Natural killer cell treated with Interleukin-12 subunit alpha and Interleukin-12 subunit beta and Interleukin-15 and Interleukin-18, amount 100 ng/mL, for 72 hours (primary cell): ENCODE data around the gene SRGN. TPM values are rescaled to one million over a fixed set of nuclear protein-coding genes. Genes with fewer than 3 reads are reported as not detected.
"Not testable (repeated sequence)": the region's sequence is repeated elsewhere in the genome, so short reads cannot be mapped to it uniquely, and the experiment has no call there.

ENCODE experiments used
- ATAC-seq, 2 donors: fragments of 150-1000 bp; cut with Tn5 transposase in 1 of 2; sonication (Bioruptor Pico), chemical (Tn5 transposase) in 1 of 2; 2 replicates each; pipeline ENCODE4 v1.10.0; 2021
- DNase-seq: peaks from one replicate; pipeline ENCODE4 v3.0.0; 2022; ENCODE audit warnings: low spot score
- H3K27ac Mint-ChIP-seq, 2 donors: 1 replicate in 1 of 2; 2 replicates in 1 of 2; pipeline ENCODE4 v1.8.0; 2022; ENCODE audit warnings: mixed read lengths in 2 of 2, mild to moderate bottlenecking in 1 of 2, moderate library complexity in 1 of 2
- H3K27me3 Mint-ChIP-seq, 2 donors: 1 replicate in 1 of 2; 2 replicates in 1 of 2; pipeline ENCODE4 v1.8.0; 2022; ENCODE audit warnings: mixed read lengths in 2 of 2
- H3K36me3 Mint-ChIP-seq: one replicate; pipeline ENCODE4 v1.8.0; 2022; ENCODE audit warnings: mixed read lengths
- H3K4me1 Mint-ChIP-seq, 2 donors: 1 replicate in 1 of 2; 2 replicates in 1 of 2; pipeline ENCODE4 v1.8.0; 2022; ENCODE audit warnings: low read depth in 2 of 2, mixed read lengths in 2 of 2, mild to moderate bottlenecking in 1 of 2
- H3K4me3 Mint-ChIP-seq: one replicate; pipeline ENCODE4 v1.8.0; 2022; ENCODE audit warnings: mixed read lengths
- H3K9me3 Mint-ChIP-seq: 2 replicates; pipeline ENCODE4 v1.8.0; 2022; ENCODE audit warnings: mixed read lengths
- total RNA-seq, 2 donors: library from RNA; stranded (reverse); gene quantifications; one replicate each; pipeline ENCODE4 v1.2.3, GENCODE V29; 2022

Gene SRGN
- 100 to 1,000 TPM; 268 to 486 TPM for total RNA-seq

GRCh38 chr10:69087590-69088470, at the start of gene SRGN:
TSS of gene SRGN (plus strand) at chr10:69088103. CDS start at chr10:69088158, 55 bp downstream.
- peaks cover 49 to 54% of the 10 kb centered on the region in 2 donors for H3K4me1 Mint-ChIP-seq
- H3K4me3 Mint-ChIP-seq, result peak within 1 kb of the TSS; percentile 89
- no peaks in the 10 kb centered on the region for H3K27me3 Mint-ChIP-seq
- no peaks in the 10 kb centered on the region for H3K9me3 Mint-ChIP-seq
- DNase-seq, result peak; percentile 84
- peaks cover 18% of the 10 kb centered on the region for H3K36me3 Mint-ChIP-seq
- ATAC-seq, result peak; percentile 70 to 79
- peak within 1 kb of the TSS; percentile 96 to 97 for H3K27ac Mint-ChIP-seq

- Mint-ChIP-seq H3K27ac (peak overlapping the region in 1 of 2 donors; percentile 41), H3K4me1 (peaks cover 22 to 24% of the 10 kb centered on the region in 2 donors)
- not testable (repeated sequence) for H3K9me3 Mint-ChIP-seq, H3K36me3 Mint-ChIP-seq, DNase-seq, H3K27me3 Mint-ChIP-seq, ATAC-seq, H3K4me3 Mint-ChIP-seq
Measured at GRCh38 chr10:69040904-69041303, 47.0 kb upstream of the SRGN start.

DNA sequence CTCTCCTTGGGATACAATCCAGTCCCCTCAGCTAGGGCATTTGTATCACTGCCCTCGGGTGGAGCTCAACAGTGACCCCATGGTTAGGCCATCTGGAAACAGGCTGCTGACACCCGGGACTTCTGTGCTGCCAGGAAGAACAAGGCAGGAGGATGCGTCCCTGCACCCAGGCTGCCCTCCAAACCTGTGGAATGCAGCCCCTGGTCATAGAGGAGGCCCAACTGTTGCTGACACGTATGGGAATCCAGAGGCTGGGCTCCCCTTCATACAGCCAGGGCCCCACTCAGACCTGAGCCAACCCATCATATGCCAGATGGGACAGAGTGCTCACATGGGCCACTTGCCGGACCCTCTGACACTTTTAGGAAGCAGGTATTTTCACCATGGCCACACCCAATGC, 45.5 kb upstream of the SRGN start:
- Mint-ChIP-seq H3K4me3 (no peak overlapping the region), H3K4me1 (peaks cover 32 to 36% of the 10 kb centered on the region in 2 donors), H3K27me3 (no peaks in the 10 kb centered on the region), H3K27ac (no peak overlapping the region), H3K9me3 (no peaks in the 10 kb centered on the region), H3K36me3 (no peaks in the 10 kb centered on the region)
- DNase-seq (no peak), ATAC-seq (no peak)

- Mint-ChIP-seq H3K36me3 (no peaks in the 10 kb centered on the region), H3K4me1 (peaks cover 36 to 40% of the 10 kb centered on the region in 2 donors), H3K27ac (peak overlapping the region in 1 of 2 donors; percentile 93), H3K27me3 (no peaks in the 10 kb centered on the region), H3K9me3 (no peaks in the 10 kb centered on the region), H3K4me3 (no peak overlapping the region)
- no peak for ATAC-seq
- DNase-seq, result no peak
Measured at GRCh38 chr10:69042838-69043237, 45.1 kb upstream of the SRGN start.

GRCh38 chr10:69043931-69044531, 43.9 kb upstream of the SRGN start:
- peak overlapping the region; percentile 93 to 99 for H3K27ac Mint-ChIP-seq
- H3K4me3 Mint-ChIP-seq, result peak overlapping the region; percentile 85
- H3K4me1 Mint-ChIP-seq, result peaks cover 47% of the 10 kb centered on the region in 2 donors
- DNase-seq (no peak), ATAC-seq (peak; percentile 55 to 60)
- no peaks in the 10 kb centered on the region for H3K27me3 Mint-ChIP-seq
- H3K9me3 Mint-ChIP-seq, result no peaks in the 10 kb centered on the region
- H3K36me3 Mint-ChIP-seq, result no peaks in the 10 kb centered on the region

DNA sequence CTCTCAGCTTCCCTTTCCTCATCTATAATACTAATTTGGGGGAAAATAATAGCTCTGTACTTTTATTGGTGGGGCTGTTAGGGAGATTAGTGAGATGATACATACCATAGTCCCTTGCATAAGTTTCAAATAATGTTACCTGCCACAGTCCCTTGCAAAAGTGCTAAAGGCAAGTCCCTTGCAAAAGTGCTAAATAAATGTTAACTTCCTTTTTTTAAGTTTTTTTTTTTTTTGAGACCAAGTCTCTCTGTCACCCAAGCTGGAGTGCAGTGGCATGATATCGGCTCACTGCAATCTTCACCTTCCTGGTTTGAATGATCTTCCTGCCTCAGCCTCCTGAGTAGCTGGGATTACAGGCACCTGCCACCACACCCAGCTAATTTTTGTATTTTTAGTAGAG, 43.4 kb upstream of the SRGN start:
- H3K4me1 Mint-ChIP-seq, result peaks cover 50 to 51% of the 10 kb centered on the region in 2 donors
- peak overlapping the region; percentile 85 for H3K4me3 Mint-ChIP-seq
- ATAC-seq (peak in 1 of 2 donors; percentile 46), DNase-seq (no peak)
- no peaks in the 10 kb centered on the region for H3K9me3 Mint-ChIP-seq
- no peaks in the 10 kb centered on the region for H3K36me3 Mint-ChIP-seq
- peak overlapping the region; percentile 93 to 99 for H3K27ac Mint-ChIP-seq
- no peaks in the 10 kb centered on the region for H3K27me3 Mint-ChIP-seq

DNA sequence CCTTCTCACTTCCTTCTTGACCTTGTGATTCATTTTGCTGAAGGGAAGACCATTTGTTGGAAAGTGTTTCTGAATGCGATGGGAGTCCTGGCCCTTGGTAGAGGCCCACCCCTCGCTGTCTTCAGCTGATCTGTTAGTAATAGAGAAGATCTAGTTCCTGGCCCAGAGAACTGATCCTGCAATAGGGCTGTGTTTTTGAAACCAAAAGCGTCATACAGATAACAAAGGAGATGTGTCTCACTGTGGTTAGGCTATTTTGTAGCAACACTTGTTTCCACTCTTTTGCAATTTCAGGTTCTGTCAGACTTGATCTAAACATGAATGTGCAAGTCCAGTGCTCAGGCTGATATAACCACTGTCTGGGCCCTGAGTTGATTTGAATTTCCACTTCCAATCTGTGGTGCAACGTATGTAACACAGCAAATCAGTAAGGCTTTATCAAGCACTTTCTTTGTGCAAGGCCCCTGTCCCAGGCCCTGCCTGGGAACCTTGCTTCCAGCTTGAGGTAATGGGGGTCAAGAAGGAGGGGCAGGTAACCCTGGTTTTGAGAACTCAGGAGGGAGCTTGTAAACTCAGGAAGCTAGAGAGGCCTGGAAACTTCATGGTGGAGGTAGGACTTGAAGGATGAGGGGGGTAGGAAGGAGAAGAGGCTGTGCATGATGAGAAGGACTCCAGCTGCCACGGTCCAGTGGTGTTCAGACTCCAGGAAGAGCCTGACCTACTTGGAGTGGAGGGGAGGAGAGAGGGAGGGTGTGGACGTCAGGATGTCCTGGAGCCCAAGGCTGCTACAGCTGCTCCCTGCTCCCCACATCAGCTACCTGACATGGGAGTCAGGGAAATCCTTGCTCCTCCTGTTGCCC, 42.2 kb upstream of the SRGN start:
- Mint-ChIP-seq H3K4me3 (peak overlapping the region; percentile 85), H3K27me3 (no peaks in the 10 kb centered on the region), H3K36me3 (no peaks in the 10 kb centered on the region), H3K27ac (peak overlapping the region; percentile 93 to 99), H3K4me1 (peaks cover 53 to 54% of the 10 kb centered on the region in 2 donors), H3K9me3 (no peaks in the 10 kb centered on the region)
- ATAC-seq (peak; percentile 91), DNase-seq (peak; percentile 72)

DNA sequence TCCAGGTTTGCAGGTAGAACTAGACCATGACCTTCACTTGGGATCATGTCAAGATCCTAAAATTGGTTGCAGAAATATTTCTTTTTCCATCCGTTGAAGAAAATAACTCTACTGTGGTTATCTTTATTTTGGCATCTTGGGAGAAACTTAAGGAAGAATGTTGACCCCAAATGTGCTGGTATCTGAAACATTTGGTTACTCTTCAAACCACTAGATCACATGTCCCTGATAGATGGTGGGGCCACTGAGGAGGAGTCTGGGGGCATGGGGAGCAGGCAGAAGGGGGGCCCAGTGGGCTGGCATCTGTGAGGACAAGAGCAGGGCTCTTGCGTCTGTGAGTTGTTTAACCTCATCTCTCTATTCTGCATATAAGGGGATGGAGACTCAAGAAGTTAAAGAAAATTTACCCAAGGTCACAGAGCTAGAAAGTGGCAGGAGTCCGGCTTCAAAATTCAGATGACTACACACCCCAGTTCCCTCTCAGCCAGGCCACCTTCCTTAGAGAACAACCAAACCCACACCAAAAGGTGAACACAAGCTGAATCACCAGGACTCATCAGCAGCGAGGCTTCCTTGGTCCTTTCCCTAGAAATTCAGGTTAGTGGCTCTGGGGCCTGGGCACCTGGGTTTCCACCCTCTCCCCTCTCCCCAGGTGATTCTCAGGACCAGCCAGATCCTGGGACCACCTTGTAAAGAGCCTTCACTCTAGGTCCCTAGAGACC, 40.6 kb upstream of the SRGN start:
- H3K4me1 Mint-ChIP-seq, result peaks cover 62 to 66% of the 10 kb centered on the region in 2 donors
- ATAC-seq (no peak), DNase-seq (no peak)
- peak overlapping the region; percentile 11 for H3K4me3 Mint-ChIP-seq
- H3K27me3 Mint-ChIP-seq, result no peaks in the 10 kb centered on the region
- no peaks in the 10 kb centered on the region for H3K9me3 Mint-ChIP-seq
- no peaks in the 10 kb centered on the region for H3K36me3 Mint-ChIP-seq
- H3K27ac Mint-ChIP-seq, result peak overlapping the region; percentile 93 to 99

DNA sequence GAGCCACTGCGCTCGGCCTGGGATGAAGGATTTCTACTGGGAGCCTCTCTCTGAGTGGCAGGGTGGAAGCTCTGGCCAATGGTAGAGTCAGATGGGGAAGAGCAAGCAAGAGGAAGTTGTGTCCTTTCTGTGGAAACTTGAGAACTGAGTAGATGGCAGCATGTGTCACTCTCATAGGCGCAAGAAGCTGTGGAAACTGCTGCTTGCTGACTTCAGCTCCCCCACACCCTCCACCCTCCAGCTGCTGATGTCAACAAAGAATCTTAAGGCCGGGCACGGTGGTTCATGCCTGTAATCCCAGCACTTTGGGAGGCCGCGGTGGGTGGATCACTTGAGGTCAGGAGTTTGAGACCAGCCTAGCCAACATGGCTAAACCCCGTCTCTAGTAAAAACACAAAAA, 39.8 kb upstream of the SRGN start:
- ATAC-seq, result peak; percentile 40 to 68
- H3K4me3 Mint-ChIP-seq, result peak overlapping the region; percentile 51

DNA sequence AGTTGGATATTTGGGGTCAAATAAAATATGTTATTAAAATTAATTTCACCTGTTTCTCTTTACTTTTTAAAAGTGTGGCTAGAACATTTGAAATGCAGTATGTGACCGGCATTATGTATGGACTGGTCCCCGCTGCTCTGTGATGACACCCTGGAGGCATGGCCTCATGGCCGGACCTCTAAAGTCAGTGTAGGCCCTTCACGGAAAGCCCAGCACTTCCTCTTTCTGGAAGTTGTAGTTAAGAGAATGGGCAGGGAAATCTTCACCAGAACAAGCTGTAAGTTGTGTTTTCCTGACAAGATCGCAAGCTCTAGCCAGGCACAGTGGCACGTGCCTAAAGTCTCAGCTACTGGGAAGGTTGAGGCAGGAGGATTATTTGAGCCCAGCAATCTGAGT, 38.3 kb upstream of the SRGN start:
- Mint-ChIP-seq H3K27ac (peak overlapping the region; percentile 82 to 93), H3K4me3 (no peak overlapping the region), H3K36me3 (no peaks in the 10 kb centered on the region), H3K4me1 (peaks cover 64% of the 10 kb centered on the region in 2 donors), H3K9me3 (no peaks in the 10 kb centered on the region), H3K27me3 (no peaks in the 10 kb centered on the region)
- DNase-seq (no peak), ATAC-seq (no peak)

More for the DNA sequence above, 39.8 kb upstream of the SRGN start:
- H3K27me3 Mint-ChIP-seq, result no peaks in the 10 kb centered on the region
- H3K9me3 Mint-ChIP-seq, result no peaks in the 10 kb centered on the region
- H3K36me3 Mint-ChIP-seq, result no peaks in the 10 kb centered on the region
- H3K27ac Mint-ChIP-seq, result peak overlapping the region; percentile 82 to 93
- peaks cover 70 to 74% of the 10 kb centered on the region in 2 donors for H3K4me1 Mint-ChIP-seq
- peak; percentile 78 for DNase-seq

DNA sequence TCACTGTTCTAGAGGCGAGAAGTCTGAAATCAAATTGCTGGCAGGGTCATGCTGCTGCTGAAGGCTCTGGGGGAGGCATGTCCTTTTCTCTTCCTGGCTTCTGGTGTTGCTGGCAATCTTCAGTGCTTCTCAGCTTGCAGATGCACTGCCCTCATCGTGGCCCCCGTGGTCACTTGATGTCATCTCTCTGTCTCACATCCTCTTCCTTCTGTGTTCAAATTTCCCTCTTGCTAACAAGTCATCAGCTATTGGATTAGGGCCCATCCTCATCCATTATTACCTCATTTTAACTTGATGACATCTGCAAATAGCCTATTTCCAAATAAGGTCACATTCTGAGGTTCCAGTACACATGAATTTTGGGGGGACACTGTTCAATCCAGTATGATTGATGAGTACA, 36.6 kb upstream of the SRGN start:
- Mint-ChIP-seq H3K27me3 (no peaks in the 10 kb centered on the region), H3K9me3 (no peaks in the 10 kb centered on the region), H3K36me3 (no peaks in the 10 kb centered on the region), H3K4me3 (peak overlapping the region; percentile 4), H3K4me1 (peaks cover 63 to 66% of the 10 kb centered on the region in 2 donors), H3K27ac (peak overlapping the region; percentile 42 to 56)
- DNase-seq (no peak), ATAC-seq (peak; percentile 48 to 63)

- Mint-ChIP-seq H3K27ac (peak overlapping the region; percentile 42 to 81), H3K4me3 (peak overlapping the region; percentile 4), H3K9me3 (no peaks in the 10 kb centered on the region), H3K27me3 (no peaks in the 10 kb centered on the region), H3K4me1 (peaks cover 66 to 67% of the 10 kb centered on the region in 2 donors), H3K36me3 (no peaks in the 10 kb centered on the region)
- ATAC-seq (no peak), DNase-seq (no peak)
Measured at GRCh38 chr10:69051710-69052487, 36.0 kb upstream of the SRGN start.
